T-cell (primary cell): ENCODE measurements around the gene MFN2. TPM values are rescaled to one million over a fixed set of nuclear protein-coding genes. Genes with fewer than 3 reads are reported as not detected.

Experiments used
- ATAC-seq, 4 experiments: fragments of 200-7000 bp in 3 of 4; fragments of 150-1000 bp in 1 of 4; cut with Tn5 transposase; replicated peaks in 1 of 4; 1 replicate in 3 of 4; 2 replicates in 1 of 4; pipeline ENCODE4 v1.10.0; 2021; ENCODE audit warnings: moderate library complexity in 3 of 4, mild to moderate bottlenecking in 2 of 4, moderate number of reproducible peaks in 1 of 4
- CTCF ChIA-PET, 2 donors: fragments of 300-600 bp; sonication (Branson Sonifier 250); formaldehyde crosslinking; loops; one replicate each; lab custom pipeline; 2022; ENCODE audit warnings: antibody characterized with exemption in 2 of 2; lab: Charles Lee
- POLR2A ChIA-PET, 2 donors: fragments of 300-600 bp; sonication (Branson Sonifier 250); formaldehyde crosslinking; loops; one replicate each; lab custom pipeline; 2022; ENCODE audit warnings: antibody characterized with exemption in 2 of 2; lab: Charles Lee
- DNase-seq, 35 experiments: peaks; one replicate each; pipeline versions ENCODE4 v3.0.0 to v3.0.0-alpha.2; 2013 to 2023
- H3K27ac ChIP-seq: one replicate; pipeline ENCODE4 v1.5.1; 2013; ENCODE audit warnings: low read length
- H3K27me3 ChIP-seq, 2 experiments: replicated peaks in 1 of 2; 1 replicate in 1 of 2; 2 replicates in 1 of 2; pipeline versions ENCODE4 v1.6.1 to v1.7.0; 2013; ENCODE audit warnings: low read length in 1 of 2, mixed read lengths in 1 of 2; ENCODE audit not compliant: control insufficient read depth in 2 of 2, insufficient read depth in 2 of 2; ENCODE audit errors: extremely low read depth in 1 of 2
- H3K36me3 ChIP-seq, 2 donors: 1 replicate in 1 of 2; 2 replicates in 1 of 2; pipeline versions ENCODE4 v1.6.1 to v1.7.0; 2013; ENCODE audit warnings: low read length in 1 of 2; ENCODE audit not compliant: control insufficient read depth in 2 of 2, insufficient read depth in 1 of 2; ENCODE audit errors: extremely low read depth in 1 of 2
- H3K4me1 ChIP-seq, 2 experiments: 1 replicate in 1 of 2; 2 replicates in 1 of 2; pipeline versions ENCODE4 v1.6.1 to v1.7.0; 2013; ENCODE audit warnings: low read length in 2 of 2, mixed read lengths in 1 of 2; ENCODE audit not compliant: insufficient read depth in 2 of 2, control insufficient read depth in 1 of 2; ENCODE audit errors: extremely low read depth in 1 of 2
- H3K4me3 ChIP-seq, 2 donors: 1 replicate in 1 of 2; 2 replicates in 1 of 2; pipeline versions ENCODE4 v1.5.1 to v1.7.0; 2013; ENCODE audit warnings: mild to moderate bottlenecking in 2 of 2, low read length in 1 of 2, moderate library complexity in 1 of 2; ENCODE audit not compliant: control insufficient read depth in 1 of 2; ENCODE audit errors: extremely low read depth in 1 of 2
- H3K9me3 ChIP-seq: 2 replicates; pipeline ENCODE4 v1.7.0; 2013
- H3K27ac Mint-ChIP-seq, 2 donors: one replicate each; pipeline ENCODE4 v1.8.0; 2020 to 2021; ENCODE audit warnings: mild to moderate bottlenecking in 2 of 2, mixed read lengths in 2 of 2
- H3K27me3 Mint-ChIP-seq, 2 donors: one replicate each; pipeline ENCODE4 v1.8.0; 2021 to 2022; ENCODE audit warnings: mixed read lengths in 2 of 2
- H3K36me3 Mint-ChIP-seq: one replicate; pipeline ENCODE4 v1.8.0; 2021; ENCODE audit warnings: mixed read lengths
- H3K4me1 Mint-ChIP-seq, 3 donors: one replicate each; pipeline ENCODE4 v1.8.0; 2020 to 2022; ENCODE audit warnings: mixed read lengths in 3 of 3, mild to moderate bottlenecking in 1 of 3
- H3K4me3 Mint-ChIP-seq, 3 donors: one replicate each; pipeline ENCODE4 v1.8.0; 2020 to 2022; ENCODE audit warnings: mild to moderate bottlenecking in 3 of 3, mixed read lengths in 3 of 3, moderate library complexity in 3 of 3
- H3K9me3 Mint-ChIP-seq, 3 donors: one replicate each; pipeline ENCODE4 v1.8.0; 2020 to 2022; ENCODE audit warnings: mixed read lengths in 3 of 3
- WGBS: methylation state at CpG from one replicate; pipeline ENCODE4 v1.1.5; 2013; ENCODE audit warnings: missing lambda C conversion rate; ENCODE audit not compliant: insufficient coverage; 5-methylcytosine and 5-hydroxymethylcytosine counted together
- total RNA-seq, 35 experiments: library from RNA in 6 of 35; stranded (reverse) in 6 of 35; fragments of 120-200 nt in 1 of 35; gene quantifications; one replicate each; pipeline versions ENCODE4 v1.2.1 to v1.2.4 and lab custom pipeline; 2013 to 2026

MFN2 gene
- total RNA-seq, 5 donors from 2014 or later (not counting 1 experiment from before 2014, with no cell fraction given), result 38.0 to 47.0 (median 40.7) TPM

GRCh38 chr1:11980676-11980972, 380 bp downstream of the MFN2 start:
- ATAC-seq, result no peak
- CTCF ChIA-PET, result interaction anchor here (0.5 to 1.4 kb wide), 4 partner anchors 11 to 248 kb away, joined by 4 to 7 read pairs (median 4); no protein-coding TSS in a partner anchor

GRCh38 chr1:11981378-11982009, 1.2 kb downstream of the MFN2 start:
- Mint-ChIP-seq H3K36me3 (peaks cover 23% of the 10 kb centered on the region), H3K4me1 (peaks cover 48 to 54% (median 53%) of the 10 kb centered on the region in 3 donors)

More at GRCh38 chr1:11980676-11980972, 380 bp downstream of the MFN2 start:
- DNase-seq, result peak in 3 of 35 experiments; percentile 1 to 8 (median 5)
- H3K4me1 ChIP-seq, result peaks cover 9 to 29% of the 10 kb centered on the region in 2 experiments
- POLR2A ChIA-PET, result interaction anchor here (1.1 to 1.2 kb wide), 3 partner anchors 71 to 73 kb away, joined by 4 to 14 read pairs (median 5); no protein-coding TSS in a partner anchor
- H3K4me3 Mint-ChIP-seq, result peak overlapping the region; percentile 83 to 93 (median 90)
- peak overlapping the region; percentile 84 to 87 for H3K27ac Mint-ChIP-seq
- peaks cover 9 to 30% of the 10 kb centered on the region in 2 donors for H3K36me3 ChIP-seq
- H3K27me3 ChIP-seq, result no peaks in the 10 kb centered on the region
- 2% methylated on average over 10 of the region's 12 CpGs for WGBS
- H3K36me3 Mint-ChIP-seq, result peaks cover 17% of the 10 kb centered on the region
- no peaks in the 10 kb centered on the region for H3K9me3 Mint-ChIP-seq
- no peaks in the 10 kb centered on the region for H3K9me3 ChIP-seq
- peak overlapping the region; percentile 83 for H3K27ac ChIP-seq
- H3K27me3 Mint-ChIP-seq, result no peaks in the 10 kb centered on the region
- H3K4me3 ChIP-seq, result peak overlapping the region; percentile 82 to 89
- peaks cover 43 to 47% (median 45%) of the 10 kb centered on the region in 3 donors for H3K4me1 Mint-ChIP-seq

GRCh38 chr1:11982010-11982392, 1.8 kb downstream of the MFN2 start:
- ATAC-seq (no peak), DNase-seq (peak in 2 of 35 experiments; percentile 11 to 45)
- H3K9me3 ChIP-seq, result no peaks in the 10 kb centered on the region
- no peak overlapping the region for H3K27ac ChIP-seq
- H3K36me3 Mint-ChIP-seq, result peaks cover 23% of the 10 kb centered on the region
- peak overlapping the region; percentile 53 to 73 for H3K27ac Mint-ChIP-seq
- H3K9me3 Mint-ChIP-seq, result no peaks in the 10 kb centered on the region
- H3K4me1 ChIP-seq, result peaks cover 9 to 29% of the 10 kb centered on the region in 2 experiments
- POLR2A ChIA-PET, result interaction anchor here (0.7 to 1.2 kb wide), 3 partner anchors 72 to 141 kb away, joined by 3 to 4 read pairs (median 4); no protein-coding TSS in a partner anchor
- WGBS, result no CpG with 5 or more reads among the region's 3 CpGs
- peak overlapping the region; percentile 83 to 93 (median 90) for H3K4me3 Mint-ChIP-seq
- peaks cover 11 to 38% of the 10 kb centered on the region in 2 donors for H3K36me3 ChIP-seq
- no peaks in the 10 kb centered on the region for H3K27me3 Mint-ChIP-seq
- H3K4me1 Mint-ChIP-seq, result peaks cover 48 to 56% (median 53%) of the 10 kb centered on the region in 3 donors
- no peaks in the 10 kb centered on the region for H3K27me3 ChIP-seq
- CTCF ChIA-PET, result no interaction called here
- no peak overlapping the region for H3K4me3 ChIP-seq

More at GRCh38 chr1:11981378-11982009, 1.2 kb downstream of the MFN2 start:
- peaks cover 9 to 29% of the 10 kb centered on the region in 2 experiments for H3K4me1 ChIP-seq
- Mint-ChIP-seq H3K4me3 (peak overlapping the region; percentile 83 to 93 (median 90)), H3K9me3 (no peaks in the 10 kb centered on the region), H3K27me3 (no peaks in the 10 kb centered on the region), H3K27ac (peak overlapping the region; percentile 73 to 87)
- DNase-seq, result no peak
- no peaks in the 10 kb centered on the region for H3K9me3 ChIP-seq
- H3K27me3 ChIP-seq, result no peaks in the 10 kb centered on the region
- H3K27ac ChIP-seq, result no peak overlapping the region
- H3K36me3 ChIP-seq, result peaks cover 11 to 38% of the 10 kb centered on the region in 2 donors
- ATAC-seq, result no peak
- H3K4me3 ChIP-seq, result no peak overlapping the region
- CTCF ChIA-PET, result interaction anchor here in 1 of 2 donors (0.6 kb wide), 1 partner anchor 24 kb away, joined by 4 read pairs; no protein-coding TSS in a partner anchor
- WGBS, result 95% methylated on average over 6 of the region's 13 CpGs
- POLR2A ChIA-PET, result interaction anchor here (0.7 to 1.2 kb wide), 3 partner anchors 71 to 140 kb away, joined by 3 to 4 read pairs (median 4); no protein-coding TSS in a partner anchor

- peak overlapping the region in 1 of 3 donors; percentile 17 for H3K4me3 Mint-ChIP-seq
- H3K36me3 Mint-ChIP-seq, result peaks cover 27% of the 10 kb centered on the region
- no peaks in the 10 kb centered on the region for H3K27me3 ChIP-seq
These were observed 3.9 kb downstream of the MFN2 start for GRCh38 chr1:11984121-11984520.

GRCh38 chr1:11984576-11984975, 4.3 kb downstream of the MFN2 start:
- no peaks in the 10 kb centered on the region for H3K9me3 ChIP-seq
- peaks cover 30% of the 10 kb centered on the region for H3K36me3 Mint-ChIP-seq
- ChIA-PET CTCF (no interaction called here), POLR2A (no interaction called here)
- peak overlapping the region in 1 of 3 donors; percentile 17 for H3K4me3 Mint-ChIP-seq
- H3K4me1 ChIP-seq, result peaks cover 9 to 25% of the 10 kb centered on the region in 2 experiments
- peaks cover 49 to 54% (median 52%) of the 10 kb centered on the region in 3 donors for H3K4me1 Mint-ChIP-seq
- H3K9me3 Mint-ChIP-seq, result no peaks in the 10 kb centered on the region
- peaks cover 11 to 49% of the 10 kb centered on the region in 2 donors for H3K36me3 ChIP-seq
- no CpG with 5 or more reads among the region's 6 CpGs for WGBS
- H3K27me3 Mint-ChIP-seq, result no peaks in the 10 kb centered on the region
- H3K27ac ChIP-seq, result no peak overlapping the region
- H3K27me3 ChIP-seq, result no peaks in the 10 kb centered on the region
- ATAC-seq (no peak), DNase-seq (no peak)
- no peak overlapping the region for H3K27ac Mint-ChIP-seq
- no peak overlapping the region for H3K4me3 ChIP-seq

More at GRCh38 chr1:11984121-11984520, 3.9 kb downstream of the MFN2 start:
- Mint-ChIP-seq H3K27ac (no peak overlapping the region), H3K9me3 (no peaks in the 10 kb centered on the region), H3K27me3 (no peaks in the 10 kb centered on the region), H3K4me1 (peaks cover 50 to 56% (median 55%) of the 10 kb centered on the region in 3 donors)
- 92% methylated on average over 4 of the region's 5 CpGs for WGBS
- peaks cover 11 to 45% of the 10 kb centered on the region in 2 donors for H3K36me3 ChIP-seq
- H3K4me3 ChIP-seq, result no peak overlapping the region
- H3K9me3 ChIP-seq, result no peaks in the 10 kb centered on the region
- ATAC-seq (no peak), DNase-seq (no peak)
- peaks cover 9 to 29% of the 10 kb centered on the region in 2 experiments for H3K4me1 ChIP-seq
- no peak overlapping the region for H3K27ac ChIP-seq
- CTCF ChIA-PET, result no interaction called here
- POLR2A ChIA-PET, result no interaction called here

GRCh38 chr1:11985171-11985570, 4.9 kb downstream of the MFN2 start:
- Histone ChIP-seq H3K9me3 (no peaks in the 10 kb centered on the region), H3K27ac (no peak overlapping the region), H3K36me3 (peaks cover 16 to 55% of the 10 kb centered on the region in 2 donors), H3K27me3 (no peaks in the 10 kb centered on the region), H3K4me3 (no peak overlapping the region), H3K4me1 (peaks cover 9 to 24% of the 10 kb centered on the region in 2 experiments)
- ChIA-PET CTCF (no interaction called here), POLR2A (no interaction called here)
- no peaks in the 10 kb centered on the region for H3K27me3 Mint-ChIP-seq
- no peak for ATAC-seq
- peaks cover 36% of the 10 kb centered on the region for H3K36me3 Mint-ChIP-seq
- H3K4me1 Mint-ChIP-seq, result peaks cover 47 to 50% (median 49%) of the 10 kb centered on the region in 3 donors
- no peak overlapping the region for H3K4me3 Mint-ChIP-seq
- no peaks in the 10 kb centered on the region for H3K9me3 Mint-ChIP-seq
- WGBS, result 100% methylated on average over 1 of the region's 3 CpGs
- no peak for DNase-seq
- H3K27ac Mint-ChIP-seq, result no peak overlapping the region
